ENCODE results near the gene ADCY5. TPM values are rescaled to one million over a fixed set of nuclear protein-coding genes. Genes with fewer than 3 reads are reported as not detected.

Gene ADCY5
- total RNA-seq, 1 experiment from 2014 or later: 0.49 TPM

DNA sequence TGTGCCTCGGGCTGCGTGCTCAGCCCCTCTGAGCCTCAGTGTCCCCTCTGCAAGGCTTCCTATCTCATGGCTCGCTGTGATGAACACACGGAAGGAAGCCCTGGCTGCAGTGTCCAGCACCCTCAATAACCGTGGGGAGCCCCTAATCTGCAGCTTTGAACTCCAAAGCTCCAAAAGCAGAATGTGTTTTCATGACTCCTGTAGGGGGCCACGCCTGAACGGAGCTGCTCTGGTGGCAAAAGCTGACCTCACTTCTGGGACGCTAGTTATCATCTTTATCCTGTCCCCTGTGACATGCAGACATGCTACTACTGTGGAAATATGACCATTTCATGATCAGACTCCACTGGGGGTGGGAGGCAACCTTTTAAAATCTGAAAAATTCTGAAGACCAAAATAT lies 148.3 kb downstream of the ADCY5 start:
- ATAC-seq (no peak), DNase-seq (ENCODE audit: low read depth, low spot score) (no peak)
- Histone ChIP-seq H3K36me3 (ENCODE audit: control insufficient read depth in 1 of 2, insufficient read depth in 2 of 2, low read length in 2 of 2) (no peaks in the 10 kb centered on the region), H4K20me1 (ENCODE audit: insufficient read depth) (no peaks in the 10 kb centered on the region), H3K9me2 (ENCODE audit: insufficient read depth) (no peaks in the 10 kb centered on the region), H3K4me3 (replicated peaks in 1 of 2; ENCODE audit: low read depth in 1 of 2, low read length in 2 of 2) (no peak overlapping the region), H3K9me3 (ENCODE audit: control insufficient read depth in 1 of 2, insufficient read depth in 1 of 2, low read depth in 1 of 2, low read length in 2 of 2) (no peaks in the 10 kb centered on the region), H2AFZ (ENCODE audit: low read depth, low read length, poor library complexity, severe bottlenecking) (no peak overlapping the region), H3K9ac (ENCODE audit: low read length) (no peak overlapping the region), H3K4me2 (ENCODE audit: low read length) (no peak overlapping the region), H3K27me3 (ENCODE audit: insufficient read depth, low read length) (no peaks in the 10 kb centered on the region), H3K4me1 (ENCODE audit: control insufficient read depth in 1 of 2, insufficient read depth in 2 of 2, low read length in 2 of 2) (no peaks in the 10 kb centered on the region), H3K27ac (ENCODE audit: low read depth, low read length) (no peak overlapping the region), H3K79me2 (ENCODE audit: insufficient read depth, low read length) (no peaks in the 10 kb centered on the region)
- BruUV-seq (replicated peaks): no TSS peak
- RAD21 ChIA-PET (ENCODE audit: low non-redundant PET in 1 of 2, low total read pairs in 2 of 2, uncharacterized antibody in 2 of 2, unreplicated experiment in 2 of 2): no interaction called here
- POLR2A ChIA-PET: no interaction called here
- no peak for TF ChIP-seq ELF1 (IDR thresholded peaks at IDR 0.05; ENCODE audit: borderline replicate concordance, low read depth)
- no peak for TF ChIP-seq FOSL1 (IDR thresholded peaks at IDR 0.05; ENCODE audit: low read depth)
- no peak for TF ChIP-seq ZFX (IDR thresholded peaks at IDR 0.05)
- TF ChIP-seq EZH2phosphoT487 (IDR thresholded peaks at IDR 0.05; ENCODE audit: borderline replicate concordance): no peak
- no peak for TF ChIP-seq EZH2 (IDR thresholded peaks at IDR 0.05)
- TF ChIP-seq JUND (IDR thresholded peaks at IDR 0.05): no peak
- no peak for TF ChIP-seq SRF (IDR thresholded peaks at IDR 0.05; ENCODE audit: low read depth)
- no peak for TF ChIP-seq SIN3A (IDR thresholded peaks at IDR 0.05; ENCODE audit: low read depth)
- TF ChIP-seq ZBTB33 (IDR thresholded peaks at IDR 0.05; ENCODE audit: extremely low read depth, insufficient replicate concordance, low read length): no peak
- no peak for TF ChIP-seq RAD21 (IDR thresholded peaks at IDR 0.05; ENCODE audit: low read depth)
- TF ChIP-seq, protein P1, sequence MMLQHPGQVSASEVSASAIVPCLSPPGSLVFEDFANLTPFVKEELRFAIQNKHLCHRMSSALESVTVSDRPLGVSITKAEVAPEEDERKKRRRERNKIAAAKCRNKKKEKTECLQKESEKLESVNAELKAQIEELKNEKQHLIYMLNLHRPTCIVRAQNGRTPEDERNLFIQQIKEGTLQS (IDR thresholded peaks at IDR 0.05): no peak
- TF ChIP-seq SP1 (IDR thresholded peaks at IDR 0.05; ENCODE audit: low read depth): no peak
- no peak for TF ChIP-seq CEBPB (IDR thresholded peaks at IDR 0.05; ENCODE audit: low read depth)
- TF ChIP-seq CTCF (IDR thresholded peaks at IDR 0.05 in 2 of 3, conservative IDR thresholded peaks at IDR 0.05 in 1 of 3; ENCODE audit: borderline replicate concordance in 1 of 3, insufficient read depth in 1 of 3, low read depth in 2 of 3, low read length in 2 of 3): no peak
- no peak for TF ChIP-seq REST (IDR thresholded peaks at IDR 0.05; ENCODE audit: low read depth)
- no peak for TF ChIP-seq ZNF274 (IDR thresholded peaks at IDR 0.05; ENCODE audit: low read depth, low read length)
- no peak for TF ChIP-seq MAX (IDR thresholded peaks at IDR 0.05)
- TF ChIP-seq POLR2A (IDR thresholded peaks at IDR 0.05; ENCODE audit: borderline replicate concordance, extremely low read depth, insufficient read depth, insufficient read length): no peak
- TF ChIP-seq POLR2AphosphoS5 (IDR thresholded peaks at IDR 0.05; ENCODE audit: low read depth, low read length): no peak
- intact Hi-C loops (cut with micrococcal nuclease): no loop called here
- CTCF ChIA-PET: no interaction called here
